GM12873 (cell line): ENCODE data around the gene PTPN14.

Experiments
- TF ChIP-seq, protein P1 (sequence below): IDR thresholded peaks from 2 replicates; pipeline ENCODE4 v1.5.1; 2012; ENCODE audit warnings: low read depth, mild to moderate bottlenecking, moderate library complexity, low read length, control low read depth; ENCODE audit not compliant: insufficient read depth; ENCODE audit errors: missing control alignments

The PTPN14 gene

DNA sequence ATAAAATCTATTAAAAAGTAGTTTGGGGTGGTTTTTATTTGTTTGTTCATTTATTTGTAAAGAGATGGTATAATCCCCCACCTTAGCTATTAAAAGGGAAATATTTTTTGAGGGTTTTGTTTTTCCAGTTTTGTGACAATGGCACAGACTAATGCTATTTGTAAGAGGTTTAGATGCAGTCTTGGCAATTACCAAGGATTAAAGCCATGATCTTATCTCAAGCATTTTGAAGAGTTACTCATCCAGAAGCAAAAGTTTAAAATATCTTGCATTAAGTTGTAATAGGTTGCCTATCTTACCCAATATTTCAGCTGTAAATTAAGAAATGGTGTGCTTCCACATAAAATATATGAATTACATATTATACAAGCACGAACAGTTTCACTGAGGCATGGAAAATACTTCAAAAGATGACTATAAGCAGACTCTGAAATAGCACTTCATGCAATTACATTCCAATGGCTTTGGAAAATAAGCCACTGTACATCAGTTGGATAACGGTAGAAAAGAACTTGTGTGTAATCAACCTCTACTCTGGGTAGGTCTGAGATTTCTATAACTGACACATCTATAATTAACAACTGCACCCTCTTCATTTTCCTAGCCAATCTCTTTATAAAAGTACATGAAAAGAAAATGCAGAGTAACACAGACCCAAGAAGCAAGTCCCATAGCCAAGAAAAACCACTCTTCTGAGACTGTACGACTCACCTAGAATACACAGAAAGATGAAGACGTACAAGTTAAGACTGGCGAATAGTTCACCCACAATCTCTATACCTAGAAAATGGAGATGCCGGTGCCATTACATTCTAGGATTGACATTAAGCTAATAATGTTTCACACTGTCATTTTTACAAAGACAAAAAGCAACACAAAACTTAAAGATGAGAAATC lies 95.2 kb downstream of the PTPN14 start:
- TF ChIP-seq, protein P1, sequence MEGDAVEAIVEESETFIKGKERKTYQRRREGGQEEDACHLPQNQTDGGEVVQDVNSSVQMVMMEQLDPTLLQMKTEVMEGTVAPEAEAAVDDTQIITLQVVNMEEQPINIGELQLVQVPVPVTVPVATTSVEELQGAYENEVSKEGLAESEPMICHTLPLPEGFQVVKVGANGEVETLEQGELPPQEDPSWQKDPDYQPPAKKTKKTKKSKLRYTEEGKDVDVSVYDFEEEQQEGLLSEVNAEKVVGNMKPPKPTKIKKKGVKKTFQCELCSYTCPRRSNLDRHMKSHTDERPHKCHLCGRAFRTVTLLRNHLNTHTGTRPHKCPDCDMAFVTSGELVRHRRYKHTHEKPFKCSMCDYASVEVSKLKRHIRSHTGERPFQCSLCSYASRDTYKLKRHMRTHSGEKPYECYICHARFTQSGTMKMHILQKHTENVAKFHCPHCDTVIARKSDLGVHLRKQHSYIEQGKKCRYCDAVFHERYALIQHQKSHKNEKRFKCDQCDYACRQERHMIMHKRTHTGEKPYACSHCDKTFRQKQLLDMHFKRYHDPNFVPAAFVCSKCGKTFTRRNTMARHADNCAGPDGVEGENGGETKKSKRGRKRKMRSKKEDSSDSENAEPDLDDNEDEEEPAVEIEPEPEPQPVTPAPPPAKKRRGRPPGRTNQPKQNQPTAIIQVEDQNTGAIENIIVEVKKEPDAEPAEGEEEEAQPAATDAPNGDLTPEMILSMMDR = no peak

DNA sequence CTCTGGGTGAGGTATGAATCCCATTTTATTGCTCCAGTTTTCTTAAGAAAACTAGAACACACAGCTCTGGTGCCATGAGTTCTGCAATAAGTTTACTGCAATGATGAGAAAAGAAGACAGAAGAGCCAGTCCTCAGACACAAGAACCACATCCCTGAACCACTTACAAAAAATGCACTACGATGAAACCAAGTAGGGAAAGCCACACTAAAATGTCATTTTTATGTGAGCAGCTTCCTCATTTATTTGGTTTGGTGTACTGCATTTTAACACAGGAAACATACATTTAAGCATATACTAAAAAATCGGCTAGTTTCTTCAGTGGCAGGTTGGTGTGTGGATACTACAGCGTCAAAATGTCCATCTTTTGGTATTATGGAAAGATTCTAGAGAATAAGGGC lies 95.9 kb downstream of the PTPN14 start:
- TF ChIP-seq, protein P1 = no peak

DNA sequence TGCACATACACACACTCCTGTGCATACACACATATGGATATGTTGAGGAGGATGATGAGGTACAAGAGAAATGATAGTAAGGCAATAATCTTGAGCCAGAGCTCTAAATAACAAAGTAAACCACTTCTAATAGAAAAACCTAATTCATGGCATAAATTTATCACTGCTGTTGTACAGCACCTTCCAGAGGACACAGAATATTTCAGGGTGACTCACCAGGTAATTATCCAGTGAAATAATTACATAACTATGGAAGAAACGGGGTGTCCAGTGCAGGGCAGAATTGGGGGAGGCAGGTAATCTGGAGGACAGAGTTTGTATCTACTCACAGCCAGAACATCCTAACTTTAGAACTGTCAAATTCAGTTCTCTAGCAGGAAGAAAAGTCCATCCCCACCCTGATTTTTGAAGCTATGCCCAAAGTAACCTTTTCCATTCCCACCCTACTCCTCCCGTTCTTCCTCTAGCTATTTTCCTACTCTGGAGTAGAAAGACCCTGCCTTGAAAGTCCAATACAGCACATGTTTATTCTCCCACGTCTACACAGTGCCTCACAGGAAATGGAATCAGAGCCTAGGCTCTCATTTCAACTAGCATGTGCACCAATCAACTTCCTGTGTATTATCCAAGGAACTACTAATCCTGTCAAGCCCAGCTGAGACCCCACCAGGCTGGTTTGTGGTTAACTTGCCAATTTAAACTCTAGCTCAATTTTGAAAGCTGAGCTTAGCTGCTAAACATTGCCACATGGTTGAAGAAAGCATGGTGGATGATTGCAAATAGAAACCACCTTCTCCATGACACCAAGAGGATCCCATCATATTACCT lies 96.6 kb downstream of the PTPN14 start:
- TF ChIP-seq, protein P1 = no peak

- TF ChIP-seq, protein P1 = no peak
Observed at GRCh38 chr1:214453109-214453722, 98.2 kb downstream of the PTPN14 start.

GRCh38 chr1:214452152-214452784 lies 99.1 kb downstream of the PTPN14 start:
- TF ChIP-seq, protein P1 = no peak

DNA sequence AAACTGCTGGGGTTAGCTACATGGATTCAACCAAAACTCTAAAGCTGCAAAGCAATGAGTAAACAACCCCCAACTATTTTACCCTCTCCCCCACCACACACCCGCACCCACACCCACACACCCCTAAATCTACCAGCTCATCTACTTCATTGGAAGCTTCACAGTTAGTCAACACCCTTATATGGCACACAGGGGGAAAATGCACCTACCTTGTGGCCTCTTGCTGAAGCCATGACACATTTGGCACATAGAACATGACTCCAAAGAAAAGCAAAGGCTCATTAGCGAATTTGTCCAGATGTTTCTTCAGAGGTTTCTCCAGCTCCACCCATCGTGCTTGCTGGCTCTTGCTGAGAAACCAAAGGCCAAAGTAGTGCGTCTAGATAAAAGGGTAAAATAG lies 99.8 kb downstream of the PTPN14 start:
- TF ChIP-seq, protein P1 = no peak
